K562 (cell line): ENCODE data around the gene ATAD3C. TPM values are rescaled to one million over a fixed set of nuclear protein-coding genes. Genes with fewer than 3 reads are reported as not detected.

Experiments
- ARHGAP35 ChIP-seq: fragments of 450-650 bp; IDR thresholded peaks from 2 replicates; pipeline ENCODE4 v1.6.1; 2018; ENCODE audit not compliant: partially characterized antibody
- CHD4 ChIP-seq: fragments of 200-600 bp; sonication (generic); IDR thresholded peaks from 3 replicates; pipeline ENCODE4 v1.6.1; 2012; ENCODE audit warnings: low read depth, mild to moderate bottlenecking, mixed read lengths, low read length, inconsistent platforms; ENCODE audit not compliant: insufficient read depth, insufficient replicate concordance, poor library complexity, severe bottlenecking
- CTCF ChIP-seq, 3 experiments: IDR thresholded peaks in 2 of 3; conservative IDR thresholded peaks in 1 of 3; 2 replicates each; pipeline ENCODE4 v1.5.1; 2011 to 2012; ENCODE audit warnings: low read length in 3 of 3, mild to moderate bottlenecking in 3 of 3, control low read depth in 2 of 3, improper control_type of control experiment in 1 of 3, inconsistent platforms in 1 of 3, low read depth in 1 of 3, mixed read lengths in 1 of 3, moderate library complexity in 1 of 3; ENCODE audit not compliant: insufficient read depth in 2 of 3
- DPF2 ChIP-seq: fragments of 450-650 bp; IDR thresholded peaks from 2 replicates; pipeline ENCODE4 v1.6.1; 2016
- ETV6 ChIP-seq, 3 experiments: fragments of 150-350 bp in 1 of 3; sonication (generic) in 1 of 3; formaldehyde crosslinking in 1 of 3; IDR thresholded peaks; 2 replicates each; pipeline versions ENCODE4 v1.6.1 to v1.8.0; 2014 to 2022; ENCODE audit warnings: borderline replicate concordance in 2 of 3, low read depth in 2 of 3, antibody characterized with exemption in 1 of 3, low read length in 1 of 3, mild to moderate bottlenecking in 1 of 3, missing genetic modification reagents in 1 of 3
- GTF2F1 ChIP-seq: IDR thresholded peaks from 2 replicates; pipeline ENCODE4 v1.6.1; 2011; ENCODE audit warnings: low read depth, low read length, improper control_type of control experiment
- HMBOX1 ChIP-seq: sonication (generic); IDR thresholded peaks from 2 replicates; pipeline ENCODE4 v1.6.1; 2016
- HOXB6 ChIP-seq: fragments of 250-450 bp; sonication (Bioruptor Pico); IDR thresholded peaks from 2 replicates; pipeline ENCODE4 v1.5.1; 2022; ENCODE audit warnings: mild to moderate bottlenecking, borderline replicate concordance
- MITF ChIP-seq: IDR thresholded peaks from 2 replicates; pipeline ENCODE4 v1.6.1; 2014; ENCODE audit warnings: antibody characterized with exemption
- NCOR1 ChIP-seq: fragments of 450-650 bp; IDR thresholded peaks from 2 replicates; pipeline ENCODE4 v1.6.1; 2016; ENCODE audit warnings: mild to moderate bottlenecking, moderate library complexity
- NFIX ChIP-seq: fragments of 250-450 bp; sonication (Bioruptor Pico); IDR thresholded peaks from 2 replicates; pipeline ENCODE4 v1.4.0; 2020; ENCODE audit warnings: low read depth, mild to moderate bottlenecking, moderate library complexity
- NFRKB ChIP-seq: fragments of 450-650 bp; IDR thresholded peaks from 2 replicates; pipeline ENCODE4 v1.6.1; 2016; ENCODE audit warnings: low read depth
- POLR2AphosphoS2 ChIP-seq: IDR thresholded peaks from 2 replicates; pipeline ENCODE4 v1.6.1; 2012; ENCODE audit warnings: low read length, improper control_type of control experiment
- PRPF4 ChIP-seq: fragments of 200-400 bp; formaldehyde crosslinking; IDR thresholded peaks from one replicate; pipeline ENCODE4 v1.6.1; 2017; ENCODE audit warnings: low read length, low read depth, mild to moderate bottlenecking; ENCODE audit not compliant: insufficient read depth, poor library complexity, severe bottlenecking
- RFX5 ChIP-seq: IDR thresholded peaks from 2 replicates; pipeline ENCODE4 v1.6.1; 2011; ENCODE audit warnings: low read depth, mild to moderate bottlenecking, improper control_type of control experiment, low read length
- TCF15 ChIP-seq: fragments of 250-450 bp; sonication (Bioruptor Pico); IDR thresholded peaks from 2 replicates; pipeline ENCODE4 v1.8.0; 2022; ENCODE audit warnings: moderate library complexity, mild to moderate bottlenecking, inconsistent platforms
- TCFL5 ChIP-seq: fragments of 250-450 bp; sonication (Bioruptor Pico); conservative IDR thresholded peaks from 2 replicates; pipeline ENCODE4 v1.6.1; 2021; ENCODE audit warnings: mild to moderate bottlenecking, moderate library complexity, matching md5 sums
- THRA ChIP-seq: fragments of 450-650 bp; IDR thresholded peaks from 2 replicates; pipeline ENCODE4 v1.6.1; 2017; ENCODE audit warnings: mild to moderate bottlenecking, moderate library complexity
- ZNF384 ChIP-seq: IDR thresholded peaks from 2 replicates; pipeline ENCODE4 v1.6.1; 2012; ENCODE audit warnings: low read depth, low read length, improper control_type of control experiment
- ZNF445 ChIP-seq: fragments of 250-450 bp; sonication (Bioruptor Pico); IDR thresholded peaks from 2 replicates; pipeline ENCODE4 v1.4.0; 2020; ENCODE audit warnings: low read depth, mild to moderate bottlenecking, moderate library complexity
- ZNF699 ChIP-seq: fragments of 250-450 bp; sonication (Bioruptor Pico); IDR thresholded peaks from 2 replicates; pipeline ENCODE4 v1.8.0; 2021; ENCODE audit warnings: mild to moderate bottlenecking, moderate library complexity; ENCODE audit not compliant: insufficient replicate concordance
- ZNF77 ChIP-seq: fragments of 250-450 bp; sonication (Bioruptor Pico); IDR thresholded peaks from 2 replicates; pipeline ENCODE4 v1.5.0; 2020
- polyA plus RNA-seq, 8 experiments: library from polyadenylated mRNA; depleted of rRNA in 4 of 8; stranded (reverse) in 5 of 8; unstranded in 3 of 8; fragments of >200 nt; fragmentation: Nextera tagmentation in 2 of 8; fragmentation: Illumina TruSeq in 1 of 8; extraction: Ambion mirVana in 2 of 8; extraction: Trizol in 1 of 8; gene quantifications; 2 replicates each; pipeline versions ENCODE4 v1.2.1 to v1.2.3, GENCODE V29; 2011 to 2014; ENCODE audit warnings: inconsistent platforms in 1 of 8, missing spikeins in 1 of 8
- total RNA-seq, 7 experiments: library from RNA; depleted of rRNA in 6 of 7; stranded (reverse); fragments of >200 nt in 6 of 7; fragmentation: Illumina TruSeq in 2 of 7; extraction: Trizol in 2 of 7; gene quantifications; 2 replicates each; pipeline versions ENCODE4 v1.2.1 to v1.2.3, GENCODE V29; 2011 to 2021; ENCODE audit warnings: low replicate concordance in 1 of 7

The ATAD3C gene
- total and polyA plus RNA-seq, 9 of the 15 experiments (the other 6 are each of a cell fraction or from before 2014, with no cell fraction given): 0.03 to 0.18 TPM; not detected in 7

- no peak for TF ChIP-seq CHD4
- TF ChIP-seq GTF2F1: no peak
- TF ChIP-seq NCOR1: peak; percentile 36; the same call in 1 of the 2 replicates
- no peak for TF ChIP-seq TCFL5 (CRISPR knock-in tag)
- TF ChIP-seq THRA: no peak
- no peak for TF ChIP-seq ETV6 (IDR thresholded peaks at IDR 0.05; ENCODE audit: borderline replicate concordance in 1 of 2, low read depth in 2 of 2, low read length in 1 of 2)
- no peak for TF ChIP-seq ETV6 (CRISPR knock-in tag; IDR thresholded peaks at IDR 0.05; ENCODE audit: borderline replicate concordance)
- TF ChIP-seq TCF15 (CRISPR knock-in tag): no peak
- TF ChIP-seq ZNF445 (CRISPR knock-in tag): no peak
- TF ChIP-seq ARHGAP35: no peak
- no peak for TF ChIP-seq ZNF77
- TF ChIP-seq NFIX: no peak
- peak; percentile 31; the same call in 1 of the 2 replicates for TF ChIP-seq DPF2
- TF ChIP-seq ZNF384: no peak
- TF ChIP-seq MITF: no peak
- peak; percentile 86 for TF ChIP-seq HMBOX1
- TF ChIP-seq NFRKB: peak; percentile 64; the same call in 1 of the 2 replicates
- no peak for TF ChIP-seq RFX5
- no peak for TF ChIP-seq PRPF4
- TF ChIP-seq POLR2AphosphoS2: no peak; the same call in 1 of the 2 replicates
- TF ChIP-seq CTCF (IDR thresholded peaks at IDR 0.05 in 2 of 3, conservative IDR thresholded peaks at IDR 0.05 in 1 of 3; ENCODE audit: insufficient read depth in 2 of 3, low read depth in 1 of 3, low read length in 3 of 3): no peak
- no peak for TF ChIP-seq HOXB6
- TF ChIP-seq ZNF699 (CRISPR knock-in tag): no peak
Observed at GRCh38 chr1:1510912-1511532, 61.5 kb downstream of the ATAD3C start (continued).
